OCI-LY7 (cell line): ENCODE measurements around the gene TMPRSS9. TPM values are rescaled to one million over a fixed set of nuclear protein-coding genes. Genes with fewer than 3 reads are reported as not detected.

Source experiments
- BruUV-seq: library from RNA; stranded (reverse); fragments of 400-500 nt; replicated peaks from 2 replicates; lab custom pipeline; 2021; lab: Mats Ljungman, UMichigan
- CTCF ChIA-PET: fragments of 300-600 bp; sonication (Branson Sonifier 250); formaldehyde crosslinking; loops from one replicate; lab custom pipeline; 2022; ENCODE audit warnings: antibody characterized with exemption; ENCODE audit not compliant: unreplicated experiment; lab: Charles Lee
- POLR2A ChIA-PET: fragments of 300-600 bp; sonication (Branson Sonifier 250); formaldehyde crosslinking; loops from one replicate; lab custom pipeline; 2022; ENCODE audit warnings: antibody characterized with exemption; lab: Charles Lee
- DNase-seq: peaks from one replicate; pipeline ENCODE4 v3.0.0-alpha.2; 2015; ENCODE audit warnings: low spot score
- H2AFZ ChIP-seq: fragments of 200-600 bp; sonication (generic), shearing (Covaris generic); 2 replicates; pipeline ENCODE4 v1.6.1; 2014; ENCODE audit warnings: mild to moderate bottlenecking, antibody characterized with exemption, low read length, moderate library complexity
- H3K27ac ChIP-seq: fragments of 200-600 bp; sonication (generic); 2 replicates; pipeline ENCODE4 v1.5.1; 2014; ENCODE audit warnings: mixed run types, low read depth, mild to moderate bottlenecking, moderate library complexity, low read length, inconsistent platforms; ENCODE audit not compliant: poor library complexity, severe bottlenecking
- H3K36me3 ChIP-seq: fragments of 200-600 bp; sonication (generic); 2 replicates; pipeline ENCODE4 v1.6.1; 2014; ENCODE audit warnings: mild to moderate bottlenecking, antibody characterized with exemption, low read length, moderate library complexity, mixed read lengths; ENCODE audit not compliant: insufficient read depth
- H3K4me1 ChIP-seq: fragments of 200-600 bp; sonication (generic); 2 replicates; pipeline ENCODE4 v1.5.1; 2014; ENCODE audit warnings: mild to moderate bottlenecking, low read length; ENCODE audit not compliant: insufficient read depth, poor library complexity, severe bottlenecking
- H3K4me2 ChIP-seq: fragments of 200-600 bp; sonication (generic); 2 replicates; pipeline ENCODE4 v1.6.1; 2014; ENCODE audit warnings: mild to moderate bottlenecking, low read length
- H3K4me3 ChIP-seq: fragments of 200-600 bp; sonication (generic); 2 replicates; pipeline ENCODE4 v1.5.1; 2014; ENCODE audit warnings: mild to moderate bottlenecking, low read depth, low read length; ENCODE audit not compliant: poor library complexity, severe bottlenecking
- H3K79me2 ChIP-seq: fragments of 200-600 bp; sonication (generic); 2 replicates; pipeline ENCODE4 v1.6.1; 2016; ENCODE audit warnings: low read depth, mild to moderate bottlenecking, low read length, moderate library complexity, mixed read lengths; ENCODE audit not compliant: insufficient read depth
- H3K9me2 ChIP-seq: fragments of 200-600 bp; sonication (generic); 2 replicates; pipeline ENCODE4 v1.6.1; 2016; ENCODE audit warnings: mild to moderate bottlenecking, low read length, mixed read lengths; ENCODE audit not compliant: insufficient read depth
- H3K9me3 ChIP-seq: fragments of 200-600 bp; sonication (generic); 2 replicates; pipeline ENCODE4 v1.6.1; 2014; ENCODE audit warnings: mild to moderate bottlenecking, mixed run types, low read length, mixed read lengths
- H4K20me1 ChIP-seq: fragments of 200-600 bp; sonication (generic); 2 replicates; pipeline ENCODE4 v1.6.1; 2014; ENCODE audit warnings: mild to moderate bottlenecking, antibody characterized with exemption, low read length, moderate library complexity, mixed read lengths; ENCODE audit not compliant: insufficient read depth
- EZH2phosphoT487 ChIP-seq: fragments of 200-600 bp; sonication (generic); IDR thresholded peaks from 2 replicates; pipeline ENCODE4 v1.6.1; 2018; ENCODE audit warnings: low read depth, borderline replicate concordance, mild to moderate bottlenecking, mixed run types, antibody characterized with exemption, low read length, moderate library complexity, mixed read lengths
- intact Hi-C: fragments of 100-400 bp; cut with micrococcal nuclease; formaldehyde crosslinking; loops from one replicate; pipeline ENCODE4 v1.10.0; 2022; ENCODE audit not compliant: unreplicated experiment
- total RNA-seq, 2 experiments: library from RNA; depleted of rRNA in 1 of 2; stranded (reverse); fragments of >200 nt in 1 of 2; shearing (Covaris generic) in 1 of 2; gene quantifications; 2 replicates each; pipeline ENCODE4 v1.2.3, GENCODE V29; 2014 to 2022
- TF ChIP-seq, protein P1 (sequence below): fragments of 200-600 bp; sonication (generic); conservative IDR thresholded peaks from 2 replicates; pipeline ENCODE4 v1.5.1; 2014; ENCODE audit warnings: mild to moderate bottlenecking, antibody characterized with exemption, low read length, moderate library complexity, mixed read lengths

Gene TMPRSS9
- total RNA-seq, 2 experiments from 2014 or later, result 0.44 TPM; not detected in 1

DNA sequence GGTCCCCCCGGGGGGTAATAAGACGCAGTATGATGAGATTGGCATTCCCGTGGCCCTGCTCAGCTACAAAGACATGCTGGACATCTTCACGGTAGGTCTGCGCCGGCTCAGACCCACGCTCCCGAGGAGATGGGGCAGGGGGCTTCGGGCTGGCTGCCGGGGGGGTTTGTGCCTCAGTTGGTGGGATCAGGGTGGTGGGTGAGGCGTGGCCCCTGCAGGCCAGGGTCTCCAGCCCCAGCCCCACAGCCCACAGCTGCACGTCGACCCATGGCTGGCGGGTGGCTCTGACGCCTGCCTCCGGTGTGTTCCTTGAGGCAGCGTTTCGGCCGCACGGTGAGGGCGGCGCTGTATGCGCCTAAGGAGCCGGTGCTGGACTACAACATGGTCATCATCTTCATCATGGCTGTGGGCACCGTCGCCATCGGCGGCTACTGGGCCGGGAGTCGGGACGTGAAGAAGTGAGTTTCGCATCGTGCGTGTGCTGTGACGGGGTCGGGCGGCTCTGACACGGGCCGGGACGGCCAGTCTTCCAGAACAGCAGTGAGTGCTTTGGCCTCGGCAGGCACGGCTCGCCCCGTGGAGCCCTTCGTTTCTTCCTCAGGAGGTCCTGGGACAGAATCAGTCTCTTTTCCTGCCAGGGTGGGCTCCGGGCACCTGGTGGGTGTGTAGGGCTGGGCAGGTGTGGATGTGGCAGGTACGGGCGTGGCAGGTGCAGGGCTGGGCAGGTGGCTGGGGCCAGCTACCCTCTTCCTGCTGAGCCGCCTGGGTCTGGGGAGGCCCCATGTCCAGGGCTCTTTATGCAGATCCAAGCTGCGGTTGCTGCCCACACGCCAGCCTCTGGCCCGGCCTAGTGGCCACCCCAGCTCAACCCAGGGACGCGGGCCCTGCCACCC, 21.1 kb upstream of the TMPRSS9 start:
- POLR2A ChIA-PET, result no interaction called here
- no TSS peak for BruUV-seq
- H2AFZ ChIP-seq, result no peak overlapping the region
- no peak for DNase-seq
- H3K9me2 ChIP-seq, result no peaks in the 10 kb centered on the region
- no peak overlapping the region for H3K27ac ChIP-seq
- H3K36me3 ChIP-seq, result peaks cover 38% of the 10 kb centered on the region
- no peak overlapping the region for H3K4me2 ChIP-seq
- CTCF ChIA-PET, result no interaction called here
- peaks cover 2% of the 10 kb centered on the region for H3K4me1 ChIP-seq
- peaks cover 14% of the 10 kb centered on the region for H3K79me2 ChIP-seq
- no peak for TF ChIP-seq EZH2phosphoT487
- TF ChIP-seq, protein P1, sequence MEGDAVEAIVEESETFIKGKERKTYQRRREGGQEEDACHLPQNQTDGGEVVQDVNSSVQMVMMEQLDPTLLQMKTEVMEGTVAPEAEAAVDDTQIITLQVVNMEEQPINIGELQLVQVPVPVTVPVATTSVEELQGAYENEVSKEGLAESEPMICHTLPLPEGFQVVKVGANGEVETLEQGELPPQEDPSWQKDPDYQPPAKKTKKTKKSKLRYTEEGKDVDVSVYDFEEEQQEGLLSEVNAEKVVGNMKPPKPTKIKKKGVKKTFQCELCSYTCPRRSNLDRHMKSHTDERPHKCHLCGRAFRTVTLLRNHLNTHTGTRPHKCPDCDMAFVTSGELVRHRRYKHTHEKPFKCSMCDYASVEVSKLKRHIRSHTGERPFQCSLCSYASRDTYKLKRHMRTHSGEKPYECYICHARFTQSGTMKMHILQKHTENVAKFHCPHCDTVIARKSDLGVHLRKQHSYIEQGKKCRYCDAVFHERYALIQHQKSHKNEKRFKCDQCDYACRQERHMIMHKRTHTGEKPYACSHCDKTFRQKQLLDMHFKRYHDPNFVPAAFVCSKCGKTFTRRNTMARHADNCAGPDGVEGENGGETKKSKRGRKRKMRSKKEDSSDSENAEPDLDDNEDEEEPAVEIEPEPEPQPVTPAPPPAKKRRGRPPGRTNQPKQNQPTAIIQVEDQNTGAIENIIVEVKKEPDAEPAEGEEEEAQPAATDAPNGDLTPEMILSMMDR, result no peak
- no peaks in the 10 kb centered on the region for H3K9me3 ChIP-seq
- no peaks in the 10 kb centered on the region for H4K20me1 ChIP-seq
- H3K4me3 ChIP-seq, result no peak overlapping the region
- intact Hi-C loops, result no loop called here

DNA sequence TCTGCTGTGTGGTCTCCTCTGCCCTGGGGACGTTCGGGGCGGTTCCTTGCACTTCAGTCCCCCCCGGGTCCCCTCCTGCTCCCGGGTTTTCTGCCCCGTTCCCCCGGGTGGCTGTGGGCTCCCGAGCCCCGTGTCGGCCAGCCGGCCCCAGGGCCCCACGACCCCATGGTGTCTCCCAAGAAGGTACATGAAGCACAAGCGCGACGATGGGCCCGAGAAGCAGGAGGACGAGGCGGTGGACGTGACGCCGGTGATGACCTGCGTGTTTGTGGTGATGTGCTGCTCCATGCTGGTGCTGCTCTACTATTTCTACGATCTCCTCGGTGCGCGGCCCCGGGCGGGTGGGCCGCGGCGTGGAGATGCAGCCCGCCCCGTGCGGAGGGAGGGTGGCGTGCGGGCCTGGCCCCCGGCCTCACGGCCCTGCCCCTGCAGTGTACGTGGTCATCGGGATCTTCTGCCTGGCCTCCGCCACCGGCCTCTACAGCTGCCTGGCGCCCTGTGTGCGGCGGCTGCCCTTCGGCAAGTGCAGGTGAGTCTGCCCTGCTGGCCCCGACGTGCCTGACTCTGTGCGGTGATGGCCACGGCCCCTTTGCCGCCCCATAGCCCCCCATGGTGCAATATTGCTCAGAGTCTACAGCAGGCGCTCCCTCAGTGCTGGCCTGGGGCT, 20.3 kb upstream of the TMPRSS9 start:
- Histone ChIP-seq H3K79me2 (peaks cover 7% of the 10 kb centered on the region; the same call in 1 of the 2 replicates), H3K36me3 (peaks cover 34% of the 10 kb centered on the region), H3K4me1 (no peaks in the 10 kb centered on the region), H2AFZ (no peak overlapping the region), H3K4me3 (no peak overlapping the region), H3K9me2 (no peaks in the 10 kb centered on the region), H3K9me3 (no peaks in the 10 kb centered on the region), H4K20me1 (no peaks in the 10 kb centered on the region), H3K27ac (no peak overlapping the region), H3K4me2 (no peak overlapping the region)
- no TSS peak for BruUV-seq
- intact Hi-C loops, result no loop called here
- DNase-seq, result no peak
- TF ChIP-seq, protein P1, result no peak
- TF ChIP-seq EZH2phosphoT487, result no peak
- ChIA-PET POLR2A (no interaction called here), CTCF (no interaction called here)
